Uterus (tissue), 2 donors: Measurements from ENCODE around the gene COL6A1.

Experiments used
- POLR2A ChIP-seq, 2 donors: fragments of 450-650 bp; IDR thresholded peaks; one replicate each; pipeline ENCODE4 v1.6.1; 2016; ENCODE audit warnings: antibody characterized with exemption in 2 of 2, mild to moderate bottlenecking in 1 of 2, moderate library complexity in 1 of 2
- TF ChIP-seq, protein P1 (sequence below), 4 experiments: fragments of 200-600 bp in 2 of 4; fragments of 450-650 bp in 2 of 4; sonication (generic) in 2 of 4; IDR thresholded peaks; one replicate each; pipeline ENCODE4 v1.5.1; 2016 to 2019; ENCODE audit warnings: antibody characterized with exemption in 4 of 4, mild to moderate bottlenecking in 2 of 4, moderate library complexity in 1 of 4

DNA sequence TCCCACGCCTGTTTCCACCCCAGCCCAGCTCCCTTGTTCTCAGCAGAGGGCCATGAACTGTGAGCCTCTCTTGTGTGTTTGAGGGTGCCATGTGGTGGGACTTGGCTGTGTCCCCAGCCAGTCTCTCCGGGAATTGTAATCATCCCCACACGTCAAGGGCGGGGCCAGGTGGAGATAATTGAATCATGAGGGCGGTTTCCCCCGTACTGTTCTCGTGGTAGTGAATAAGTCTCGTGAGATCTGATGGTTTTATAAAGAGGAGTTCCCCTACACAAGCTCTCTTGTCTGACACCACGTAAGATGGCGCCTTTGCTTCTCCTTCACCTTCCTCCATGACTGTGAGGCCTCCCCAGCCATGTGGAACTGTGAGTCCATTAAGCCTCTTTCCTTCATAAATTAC, 59.1 kb downstream of the COL6A1 start:
- TF ChIP-seq POLR2A (IDR thresholded peaks at IDR 0.05): no peak
- TF ChIP-seq, protein P1, sequence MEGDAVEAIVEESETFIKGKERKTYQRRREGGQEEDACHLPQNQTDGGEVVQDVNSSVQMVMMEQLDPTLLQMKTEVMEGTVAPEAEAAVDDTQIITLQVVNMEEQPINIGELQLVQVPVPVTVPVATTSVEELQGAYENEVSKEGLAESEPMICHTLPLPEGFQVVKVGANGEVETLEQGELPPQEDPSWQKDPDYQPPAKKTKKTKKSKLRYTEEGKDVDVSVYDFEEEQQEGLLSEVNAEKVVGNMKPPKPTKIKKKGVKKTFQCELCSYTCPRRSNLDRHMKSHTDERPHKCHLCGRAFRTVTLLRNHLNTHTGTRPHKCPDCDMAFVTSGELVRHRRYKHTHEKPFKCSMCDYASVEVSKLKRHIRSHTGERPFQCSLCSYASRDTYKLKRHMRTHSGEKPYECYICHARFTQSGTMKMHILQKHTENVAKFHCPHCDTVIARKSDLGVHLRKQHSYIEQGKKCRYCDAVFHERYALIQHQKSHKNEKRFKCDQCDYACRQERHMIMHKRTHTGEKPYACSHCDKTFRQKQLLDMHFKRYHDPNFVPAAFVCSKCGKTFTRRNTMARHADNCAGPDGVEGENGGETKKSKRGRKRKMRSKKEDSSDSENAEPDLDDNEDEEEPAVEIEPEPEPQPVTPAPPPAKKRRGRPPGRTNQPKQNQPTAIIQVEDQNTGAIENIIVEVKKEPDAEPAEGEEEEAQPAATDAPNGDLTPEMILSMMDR (IDR thresholded peaks at IDR 0.05): no peak
